Stimulated activated CD8-positive, alpha-beta memory T cell treated with anti-CD3 and anti-CD28 coated beads, Interleukin-12 subunit alpha, Interleukin-12 subunit beta, amount 100 ng/mL, for 4 hours (primary cell): ENCODE measurements around the gene TSPAN10.
A peak's percentile ranks its signal among the peaks of the same experiment; 100 is the strongest.
"Not testable (repeated sequence)": the region's sequence is repeated elsewhere in the genome, so short reads cannot be mapped to it uniquely, and the experiment has no call there.

Experiments
- DNase-seq: peaks from one replicate; pipeline ENCODE4 v3.0.0-alpha.2; 2020; ENCODE audit warnings: low read depth

The TSPAN10 gene

GRCh38 chr17:81636505-81637288, at the start of gene TSPAN10, which contains the start of gene NPLOC4:
Gene TSPAN10, plus strand, starts transcription at chr17:81637196. Its CDS starts 5,217 bp downstream, at chr17:81642413.
Gene NPLOC4, minus strand, starts transcription at chr17:81637112. Its CDS starts 182 bp downstream, at chr17:81636930.
- DNase-seq = peak; percentile 76

GRCh38 chr17:81589612-81590011, 47.4 kb upstream of the TSPAN10 start:
- DNase-seq = no peak

- DNase-seq = no peak
These were observed 46.9 kb upstream of the TSPAN10 start for GRCh38 chr17:81590121-81590520.

- DNase-seq = no peak
These were observed 45.0 kb upstream of the TSPAN10 start for GRCh38 chr17:81591971-81592370.

- no peak for DNase-seq
These were observed 43.7 kb upstream of the TSPAN10 start for GRCh38 chr17:81593105-81593871.

- DNase-seq = no peak
These were observed 37.1 kb upstream of the TSPAN10 start for GRCh38 chr17:81599719-81600486.

- no peak for DNase-seq
These were observed 35.4 kb upstream of the TSPAN10 start for GRCh38 chr17:81601525-81602120.

- no peak for DNase-seq
These were observed 33.0 kb upstream of the TSPAN10 start for GRCh38 chr17:81603846-81604610.

- no peak for DNase-seq
These were observed 29.6 kb upstream of the TSPAN10 start for GRCh38 chr17:81607431-81607830.

- no peak for DNase-seq
These were observed 28.9 kb upstream of the TSPAN10 start for GRCh38 chr17:81608082-81608481.

- DNase-seq = no peak
These were observed 28.4 kb upstream of the TSPAN10 start for GRCh38 chr17:81608605-81609004.

GRCh38 chr17:81609541-81610311, 27.3 kb upstream of the TSPAN10 start:
- no peak for DNase-seq

GRCh38 chr17:81612172-81612970, 24.6 kb upstream of the TSPAN10 start:
- no peak for DNase-seq

GRCh38 chr17:81615401-81615930, 21.5 kb upstream of the TSPAN10 start:
- no peak for DNase-seq

GRCh38 chr17:81616877-81617276, 20.1 kb upstream of the TSPAN10 start:
- DNase-seq = no peak

- not testable (repeated sequence) for DNase-seq
These were observed 18.7 kb upstream of the TSPAN10 start for GRCh38 chr17:81618307-81618706.

- DNase-seq = no peak
These were observed 15.4 kb upstream of the TSPAN10 start for GRCh38 chr17:81621494-81622130.

- DNase-seq = no peak
These were observed 6.7 kb upstream of the TSPAN10 start for GRCh38 chr17:81630274-81630673.

- DNase-seq = no peak
These were observed 5.5 kb upstream of the TSPAN10 start for GRCh38 chr17:81631482-81631881.
